ENCODE measurements around the gene ABCB9. TPM values are rescaled to one million over a fixed set of nuclear protein-coding genes. Genes with fewer than 3 reads are reported as not detected.
A peak's percentile ranks its signal among the peaks of the same experiment; 100 is the strongest.

The ABCB9 gene
- total RNA-seq, 1 experiment from 2014 or later: 4.6 TPM

DNA sequence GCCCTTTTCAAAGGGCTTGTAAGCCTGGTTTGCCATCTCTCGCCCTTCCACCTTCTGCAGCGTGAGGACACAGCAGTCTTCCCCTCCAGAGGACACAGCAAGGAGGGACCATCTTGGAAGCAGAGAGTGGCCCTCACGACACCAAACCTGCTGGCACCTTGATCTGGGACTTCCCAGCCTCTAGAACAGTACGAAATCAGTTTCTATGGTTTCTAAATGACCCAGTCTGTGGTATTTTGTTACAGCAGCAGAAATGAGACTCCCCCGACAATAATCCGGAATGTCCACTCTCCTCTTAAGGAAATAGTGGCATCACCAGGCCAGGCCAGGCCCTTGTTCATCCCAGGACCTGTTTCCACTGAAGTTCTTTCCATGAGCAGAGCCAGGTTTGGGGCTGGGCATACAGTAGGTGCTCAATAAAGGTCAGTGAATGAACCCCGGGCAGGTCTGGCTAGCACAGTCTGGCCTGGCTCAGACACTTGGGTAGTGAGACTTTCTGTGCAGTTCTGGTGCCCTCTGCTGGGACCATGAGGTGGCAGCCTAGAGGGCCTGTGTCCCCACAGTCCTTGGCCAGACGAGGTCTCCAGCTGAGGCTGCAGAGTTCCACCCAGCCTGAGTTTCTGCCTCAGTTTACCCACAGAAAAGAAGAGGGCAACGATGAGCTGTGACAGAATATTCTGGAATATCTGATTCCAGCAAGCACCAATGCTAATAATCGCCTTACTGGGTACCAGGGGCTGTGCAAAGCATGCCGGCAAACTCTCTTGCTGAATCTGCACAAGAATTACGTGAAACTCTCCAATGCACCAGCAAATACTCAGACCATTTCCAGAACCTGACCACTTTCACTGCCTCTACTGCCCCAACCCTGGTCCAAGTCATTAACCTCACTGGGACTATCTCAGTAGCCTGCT lies 14.0 kb downstream of the ABCB9 start:
- Histone ChIP-seq H3K4me1 (ENCODE audit: insufficient read depth, low read length) (no peaks in the 10 kb centered on the region), H3K18ac (ENCODE audit: insufficient read length, low read depth, low read length) (no peak overlapping the region), H2AK5ac (ENCODE audit: insufficient read length, low read length) (no peak overlapping the region), H3T11ph (ENCODE audit: low read length) (no peak overlapping the region), H2BK20ac (ENCODE audit: low read depth, low read length, poor library complexity, severe bottlenecking) (no peak overlapping the region), H3K14ac (ENCODE audit: insufficient read depth, low read length) (no peak overlapping the region), H2BK12ac (ENCODE audit: insufficient read length, low read depth, low read length) (no peak overlapping the region), H3K23ac (ENCODE audit: insufficient read length, low read depth, low read length) (no peak overlapping the region), H2BK120ac (ENCODE audit: low read depth, low read length, poor library complexity, severe bottlenecking) (no peak overlapping the region), H2AFZ (ENCODE audit: low read length) (no peak overlapping the region), H4K8ac (replicated peaks; ENCODE audit: insufficient read length, low read depth, low read length) (no peak overlapping the region), H3K9ac (ENCODE audit: extremely low read depth, insufficient read length, low read length) (no peak overlapping the region), H3K79me1 (ENCODE audit: insufficient read depth, low read depth, low read length, poor library complexity, severe bottlenecking) (no peaks in the 10 kb centered on the region), H3K27ac (ENCODE audit: insufficient read length, low read depth, low read length) (no peak overlapping the region), H3K27me3 (ENCODE audit: insufficient read depth, low read length) (no peaks in the 10 kb centered on the region), H3K4ac (ENCODE audit: low read depth, low read length) (no peak overlapping the region), H2BK5ac (ENCODE audit: insufficient read length, low read length) (no peak overlapping the region), H2BK15ac (ENCODE audit: low read depth, low read length) (no peak overlapping the region), H4K20me1 (ENCODE audit: control insufficient read depth, insufficient read depth, insufficient read length) (peaks cover 3% of the 10 kb centered on the region), H3K79me2 (ENCODE audit: insufficient read depth, low read length) (no peaks in the 10 kb centered on the region), H4K91ac (ENCODE audit: insufficient read length, low read depth, low read length) (no peak overlapping the region), H3K23me2 (ENCODE audit: insufficient read length, low read depth, low read length, poor library complexity, severe bottlenecking) (no peaks in the 10 kb centered on the region), H3K56ac (ENCODE audit: insufficient read length, low read depth, low read length) (no peak overlapping the region), H4K5ac (ENCODE audit: insufficient read length, low read depth, low read length) (no peak overlapping the region), H3K9me3 (ENCODE audit: control insufficient read depth, low read depth, low read length) (no peaks in the 10 kb centered on the region), H3K4me2 (ENCODE audit: insufficient read depth, insufficient read length, low read length) (no peak overlapping the region)
- no CpG with 5 or more reads among the region's 12 CpGs for WGBS (ENCODE audit: extremely low coverage, insufficient read length, low lambda C conversion rate)
- peaks cover 0 to 2% of the 10 kb centered on the region in 2 experiments; a peak in 1 of 4 replicates for H3K4me1 Mint-ChIP-seq
- peak; percentile 88 for TF ChIP-seq CTCF (conservative IDR thresholded peaks at IDR 0.05)
- no peaks in the 10 kb centered on the region for H3K9me3 Mint-ChIP-seq
- H3K27ac Mint-ChIP-seq: no peak overlapping the region; a peak in 1 of 7 replicates
- no peak overlapping the region for H3K4me3 Mint-ChIP-seq
- H3K27me3 Mint-ChIP-seq (ENCODE audit: low read depth): peaks cover 46% of the 10 kb centered on the region
- no peaks in the 10 kb centered on the region for H3K36me3 Mint-ChIP-seq (ENCODE audit: insufficient read depth in 1 of 3, low read depth in 3 of 3)
- DNase-seq: peak; percentile 76
